Mesendoderm (in vitro differentiated cells): Measurements from ENCODE around the gene RXRA.

Experiments
- DNase-seq: peaks from one replicate; pipeline ENCODE4 v3.0.0; 2013
- H2AK5ac ChIP-seq: 2 replicates; pipeline ENCODE4 v1.6.1; 2013; ENCODE audit warnings: low read length, inconsistent platforms
- H2BK120ac ChIP-seq: 2 replicates; pipeline ENCODE4 v1.6.1; 2013; ENCODE audit warnings: low read depth, mild to moderate bottlenecking, low read length, moderate library complexity, mixed read lengths
- H2BK15ac ChIP-seq: replicated peaks from 2 replicates; pipeline ENCODE4 v1.6.1; 2013; ENCODE audit warnings: low read depth, mild to moderate bottlenecking, moderate library complexity
- H2BK5ac ChIP-seq: 2 replicates; pipeline ENCODE4 v1.6.1; 2013; ENCODE audit warnings: low read length, inconsistent platforms
- H3K18ac ChIP-seq: 2 replicates; pipeline ENCODE4 v1.6.1; 2013; ENCODE audit warnings: mild to moderate bottlenecking, low read length, mixed read lengths
- H3K23ac ChIP-seq: one replicate; pipeline ENCODE4 v1.6.1; 2013; ENCODE audit warnings: low read length
- H3K27ac ChIP-seq: 2 replicates; pipeline ENCODE4 v1.5.1; 2013; ENCODE audit warnings: low read depth, mild to moderate bottlenecking, inconsistent platforms, low read length, moderate library complexity
- H3K27me3 ChIP-seq: 2 replicates; pipeline ENCODE4 v1.6.1; 2013; ENCODE audit warnings: low read length, control low read depth, mild to moderate bottlenecking, inconsistent platforms; ENCODE audit not compliant: insufficient read depth, poor library complexity
- H3K36me3 ChIP-seq: 2 replicates; pipeline ENCODE4 v1.6.1; 2013; ENCODE audit warnings: low read length, inconsistent platforms; ENCODE audit not compliant: control insufficient read depth, insufficient read depth
- H3K4ac ChIP-seq: one replicate; pipeline ENCODE4 v1.6.1; 2013; ENCODE audit warnings: low read depth, mild to moderate bottlenecking, low read length, moderate library complexity
- H3K4me1 ChIP-seq: 2 replicates; pipeline ENCODE4 v1.6.1; 2013; ENCODE audit warnings: low read depth, low read length, inconsistent platforms; ENCODE audit not compliant: control insufficient read depth
- H3K4me2 ChIP-seq: 2 replicates; pipeline ENCODE4 v1.6.1; 2013; ENCODE audit warnings: low read length
- H3K4me3 ChIP-seq: 2 replicates; pipeline ENCODE4 v1.5.1; 2013; ENCODE audit warnings: mild to moderate bottlenecking, low read length
- H3K56ac ChIP-seq: one replicate; pipeline ENCODE4 v1.6.1; 2013; ENCODE audit warnings: low read length
- H3K79me1 ChIP-seq: 2 replicates; pipeline ENCODE4 v1.6.1; 2013; ENCODE audit warnings: low read length, inconsistent platforms
- H3K79me2 ChIP-seq: 2 replicates; pipeline ENCODE4 v1.6.1; 2013; ENCODE audit warnings: mild to moderate bottlenecking, low read length; ENCODE audit not compliant: control insufficient read depth, insufficient read depth
- H3K9ac ChIP-seq: 2 replicates; pipeline ENCODE4 v1.6.1; 2013; ENCODE audit warnings: low read length, inconsistent platforms
- H4K5ac ChIP-seq: one replicate; pipeline ENCODE4 v1.6.1; 2013; ENCODE audit warnings: low read length
- H4K8ac ChIP-seq: one replicate; pipeline ENCODE4 v1.6.1; 2013; ENCODE audit warnings: low read depth, mild to moderate bottlenecking, control low read depth, low read length, moderate library complexity
- WGBS: extraction: QIAGEN DNeasy Blood & Tissue Kit; methylation state at CpG from one replicate; pipeline ENCODE4 v1.1.7; 2013; ENCODE audit warnings: low lambda C conversion rate, missing lambda C conversion rate; ENCODE audit not compliant: insufficient coverage; ENCODE audit errors: extremely low coverage; 5-methylcytosine and 5-hydroxymethylcytosine counted together

Gene RXRA

GRCh38 chr9:134319306-134320125, 6.7 kb upstream of the RXRA start:
- no peaks in the 10 kb centered on the region for H3K79me2 ChIP-seq
- H2BK5ac ChIP-seq: no peak overlapping the region
- no peak overlapping the region for H3K4ac ChIP-seq
- no peak overlapping the region for H2BK120ac ChIP-seq
- no CpG with 5 or more reads among the region's 24 CpGs for WGBS
- peaks cover 1% of the 10 kb centered on the region for H3K4me1 ChIP-seq
- H3K27me3 ChIP-seq: no peaks in the 10 kb centered on the region
- no peak overlapping the region for H2AK5ac ChIP-seq
- no peak overlapping the region for H3K23ac ChIP-seq
- no peak overlapping the region for H3K4me3 ChIP-seq
- no peak overlapping the region for H4K5ac ChIP-seq
- no peaks in the 10 kb centered on the region for H3K79me1 ChIP-seq
- no peak overlapping the region for H2BK15ac ChIP-seq
- no peak overlapping the region for H4K8ac ChIP-seq
- no peak overlapping the region for H3K18ac ChIP-seq
- peak; percentile 36 for DNase-seq
- no peak overlapping the region for H3K9ac ChIP-seq
- H3K27ac ChIP-seq: no peak overlapping the region
- no peak overlapping the region for H3K4me2 ChIP-seq
- no peaks in the 10 kb centered on the region for H3K36me3 ChIP-seq
- H3K56ac ChIP-seq: no peak overlapping the region

- Histone ChIP-seq H3K23ac (no peak overlapping the region), H2BK5ac (no peak overlapping the region), H3K4ac (no peak overlapping the region), H3K79me2 (no peaks in the 10 kb centered on the region), H4K5ac (no peak overlapping the region), H3K4me2 (no peak overlapping the region), H2BK120ac (no peak overlapping the region), H3K18ac (no peak overlapping the region), H3K27ac (no peak overlapping the region), H3K79me1 (no peaks in the 10 kb centered on the region), H3K9ac (no peak overlapping the region), H2BK15ac (no peak overlapping the region), H3K27me3 (no peaks in the 10 kb centered on the region), H4K8ac (no peak overlapping the region), H3K36me3 (no peaks in the 10 kb centered on the region), H3K4me1 (peaks cover 1% of the 10 kb centered on the region), H3K56ac (no peak overlapping the region), H2AK5ac (no peak overlapping the region), H3K4me3 (no peak overlapping the region)
- WGBS: no CpG with 5 or more reads among the region's 22 CpGs
- DNase-seq: peak; percentile 37
Measured at GRCh38 chr9:134320126-134320867, 6.0 kb upstream of the RXRA start.

- no peaks in the 10 kb centered on the region for H3K36me3 ChIP-seq
- no peak for DNase-seq
- no peak overlapping the region for H3K23ac ChIP-seq
- H3K27me3 ChIP-seq: no peaks in the 10 kb centered on the region
- H2BK120ac ChIP-seq: no peak overlapping the region
- no peak overlapping the region for H2BK5ac ChIP-seq
- peaks cover 1% of the 10 kb centered on the region for H3K4me1 ChIP-seq
- H3K27ac ChIP-seq: no peak overlapping the region
- H3K56ac ChIP-seq: peak overlapping the region; percentile 53
- no peak overlapping the region for H2BK15ac ChIP-seq
- H2AK5ac ChIP-seq: no peak overlapping the region
- H3K4me3 ChIP-seq: no peak overlapping the region
- no peak overlapping the region for H3K4ac ChIP-seq
- no peak overlapping the region for H3K4me2 ChIP-seq
- WGBS: no CpG with 5 or more reads among the region's 22 CpGs
- H3K79me1 ChIP-seq: no peaks in the 10 kb centered on the region
- no peaks in the 10 kb centered on the region for H3K79me2 ChIP-seq
- H4K5ac ChIP-seq: no peak overlapping the region
- H3K9ac ChIP-seq: no peak overlapping the region
- no peak overlapping the region for H3K18ac ChIP-seq
- H4K8ac ChIP-seq: no peak overlapping the region
Measured at GRCh38 chr9:134320868-134321471, 5.3 kb upstream of the RXRA start.

GRCh38 chr9:134321531-134321930, 4.7 kb upstream of the RXRA start:
- Histone ChIP-seq H3K79me1 (no peaks in the 10 kb centered on the region), H3K79me2 (no peaks in the 10 kb centered on the region), H3K27me3 (no peaks in the 10 kb centered on the region), H4K8ac (no peak overlapping the region), H3K4me3 (no peak overlapping the region), H3K4me1 (peaks cover 1% of the 10 kb centered on the region), H3K9ac (no peak overlapping the region), H3K4me2 (no peak overlapping the region), H4K5ac (no peak overlapping the region), H2BK15ac (no peak overlapping the region), H3K27ac (no peak overlapping the region), H3K56ac (no peak overlapping the region), H2AK5ac (no peak overlapping the region), H3K23ac (no peak overlapping the region), H3K4ac (no peak overlapping the region), H2BK120ac (no peak overlapping the region), H3K18ac (no peak overlapping the region), H3K36me3 (no peaks in the 10 kb centered on the region), H2BK5ac (no peak overlapping the region)
- DNase-seq: no peak
- no CpG with 5 or more reads among the region's 10 CpGs for WGBS

- no peak overlapping the region for H4K5ac ChIP-seq
- no peak overlapping the region for H3K23ac ChIP-seq
- H3K27me3 ChIP-seq: no peaks in the 10 kb centered on the region
- H3K18ac ChIP-seq: no peak overlapping the region
- no peak overlapping the region for H2BK15ac ChIP-seq
- no peak overlapping the region for H3K56ac ChIP-seq
- H3K27ac ChIP-seq: no peak overlapping the region
- H3K4ac ChIP-seq: no peak overlapping the region
- no peak for DNase-seq
- H4K8ac ChIP-seq: no peak overlapping the region
- WGBS: no CpG with 5 or more reads among the region's 19 CpGs
- no peak overlapping the region for H3K4me2 ChIP-seq
- H3K9ac ChIP-seq: no peak overlapping the region
- H2AK5ac ChIP-seq: no peak overlapping the region
- no peak overlapping the region for H2BK5ac ChIP-seq
- H3K79me1 ChIP-seq: no peaks in the 10 kb centered on the region
- peaks cover under 1% of the 10 kb centered on the region for H3K79me2 ChIP-seq
- H3K4me1 ChIP-seq: peaks cover 1% of the 10 kb centered on the region
- no peak overlapping the region for H2BK120ac ChIP-seq
- H3K36me3 ChIP-seq: no peaks in the 10 kb centered on the region
- H3K4me3 ChIP-seq: no peak overlapping the region
Measured at GRCh38 chr9:134321946-134322741, 4.1 kb upstream of the RXRA start.
